Colonic mucosa (tissue), 4 donors: ENCODE data around the gene SST. TPM values are rescaled to one million over a fixed set of nuclear protein-coding genes. Genes with fewer than 3 reads are reported as not detected.
"Not testable (repeated sequence)": the region's sequence is repeated elsewhere in the genome, so short reads cannot be mapped to it uniquely, and the experiment has no call there.

Source experiments
- DNase-seq: peaks from one replicate; pipeline ENCODE4 v3.0.0-alpha.2; 2020
- H3K27ac ChIP-seq: fragments of 200-600 bp; one replicate; pipeline ENCODE4 v1.8.0; 2021
- H3K27me3 ChIP-seq: fragments of 200-600 bp; one replicate; pipeline ENCODE4 v1.8.0; 2021
- H3K36me3 ChIP-seq: fragments of 200-600 bp; one replicate; pipeline ENCODE4 v1.8.0; 2021
- H3K4me1 ChIP-seq: fragments of 200-600 bp; one replicate; pipeline ENCODE4 v1.8.0; 2021; ENCODE audit warnings: mild to moderate bottlenecking
- H3K4me3 ChIP-seq: fragments of 200-600 bp; one replicate; pipeline ENCODE4 v1.8.0; 2021
- H3K9ac ChIP-seq, 2 donors: one replicate each; pipeline ENCODE4 v1.7.0; 2013; ENCODE audit warnings: control low read depth in 2 of 2, low read depth in 2 of 2, low read length in 2 of 2
- H3K9me3 ChIP-seq: fragments of 200-600 bp; one replicate; pipeline ENCODE4 v1.8.0; 2021
- intact Hi-C: fragments of 100-400 bp; cut with DNase I; formaldehyde crosslinking; loops from one replicate; pipeline ENCODE4 v1.14.1; 2022
- total RNA-seq, 2 donors: library from RNA; stranded (reverse); fragmentation: NEBNext Ultra II Directional in 1 of 2; extraction: Animal tissue kit (Norgen Biotek cat#: 25700) in 1 of 2; gene quantifications; one replicate each; pipeline ENCODE4 v1.2.1, GENCODE V29; 2021
- TF ChIP-seq, protein P1 (sequence below): fragments of 200-600 bp; IDR thresholded peaks from one replicate; pipeline ENCODE4 v1.8.0; 2022; ENCODE audit warnings: antibody characterized with exemption, mild to moderate bottlenecking
- donor health status: healthy.
- donor health status: DM: no; HTN: no; CAD: no.
- donor health status: DM: no; HTN: no; CAD: no.

Gene SST
- total RNA-seq, 2 donors from 2014 or later = 31.6 to 78.4 TPM

DNA sequence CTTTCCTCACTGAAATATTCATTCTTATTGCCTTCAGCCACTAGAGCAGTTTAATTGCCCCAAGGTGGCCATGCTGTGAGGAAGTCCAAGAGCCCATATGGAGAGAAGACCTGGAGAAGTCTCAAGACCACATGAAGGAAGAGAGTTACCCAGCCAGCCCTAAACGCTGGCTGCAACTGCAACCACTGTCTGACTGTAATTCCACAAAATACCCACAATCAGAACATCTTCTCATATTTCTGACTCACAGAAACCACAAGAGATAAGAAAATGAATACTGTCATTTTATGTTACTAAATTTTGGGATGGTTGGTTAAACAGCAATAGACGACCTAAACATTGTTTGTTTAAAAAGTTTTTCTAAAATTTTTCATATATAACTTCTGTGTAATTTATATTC lies 14.7 kb upstream of the SST start:
- Histone ChIP-seq H3K9ac (no peak overlapping the region), H3K36me3 (no peaks in the 10 kb centered on the region), H3K9me3 (no peaks in the 10 kb centered on the region), H3K27me3 (no peaks in the 10 kb centered on the region), H3K27ac (no peak overlapping the region), H3K4me1 (no peaks in the 10 kb centered on the region), H3K4me3 (no peak overlapping the region)
- DNase-seq = no peak
- intact Hi-C loops = no loop called here
- TF ChIP-seq, protein P1, sequence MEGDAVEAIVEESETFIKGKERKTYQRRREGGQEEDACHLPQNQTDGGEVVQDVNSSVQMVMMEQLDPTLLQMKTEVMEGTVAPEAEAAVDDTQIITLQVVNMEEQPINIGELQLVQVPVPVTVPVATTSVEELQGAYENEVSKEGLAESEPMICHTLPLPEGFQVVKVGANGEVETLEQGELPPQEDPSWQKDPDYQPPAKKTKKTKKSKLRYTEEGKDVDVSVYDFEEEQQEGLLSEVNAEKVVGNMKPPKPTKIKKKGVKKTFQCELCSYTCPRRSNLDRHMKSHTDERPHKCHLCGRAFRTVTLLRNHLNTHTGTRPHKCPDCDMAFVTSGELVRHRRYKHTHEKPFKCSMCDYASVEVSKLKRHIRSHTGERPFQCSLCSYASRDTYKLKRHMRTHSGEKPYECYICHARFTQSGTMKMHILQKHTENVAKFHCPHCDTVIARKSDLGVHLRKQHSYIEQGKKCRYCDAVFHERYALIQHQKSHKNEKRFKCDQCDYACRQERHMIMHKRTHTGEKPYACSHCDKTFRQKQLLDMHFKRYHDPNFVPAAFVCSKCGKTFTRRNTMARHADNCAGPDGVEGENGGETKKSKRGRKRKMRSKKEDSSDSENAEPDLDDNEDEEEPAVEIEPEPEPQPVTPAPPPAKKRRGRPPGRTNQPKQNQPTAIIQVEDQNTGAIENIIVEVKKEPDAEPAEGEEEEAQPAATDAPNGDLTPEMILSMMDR = no peak

DNA sequence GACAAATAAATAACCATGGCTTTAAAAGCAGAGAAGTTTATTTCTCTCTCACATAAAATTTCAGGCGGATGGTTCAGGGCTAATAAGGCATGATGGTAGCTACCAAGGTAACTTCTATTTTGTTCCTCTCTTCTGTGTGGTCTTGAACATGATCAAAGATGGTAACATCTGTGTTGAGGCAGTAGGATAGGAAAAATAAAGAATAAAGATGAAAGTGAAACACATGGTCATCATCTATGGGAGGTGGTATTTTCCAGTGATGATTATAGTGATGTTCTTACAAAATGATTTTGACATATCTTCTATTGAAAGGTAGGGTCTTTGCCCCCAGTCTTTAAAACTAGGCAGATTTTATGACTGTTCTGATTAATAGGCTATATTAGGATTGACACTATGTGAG lies 14.2 kb upstream of the SST start:
- Histone ChIP-seq H3K4me3 (no peak overlapping the region), H3K27ac (no peak overlapping the region), H3K4me1 (no peaks in the 10 kb centered on the region), H3K27me3 (no peaks in the 10 kb centered on the region), H3K9ac (no peak overlapping the region), H3K9me3 (no peaks in the 10 kb centered on the region), H3K36me3 (no peaks in the 10 kb centered on the region)
- intact Hi-C loops = no loop called here
- TF ChIP-seq, protein P1 = no peak
- no peak for DNase-seq

DNA sequence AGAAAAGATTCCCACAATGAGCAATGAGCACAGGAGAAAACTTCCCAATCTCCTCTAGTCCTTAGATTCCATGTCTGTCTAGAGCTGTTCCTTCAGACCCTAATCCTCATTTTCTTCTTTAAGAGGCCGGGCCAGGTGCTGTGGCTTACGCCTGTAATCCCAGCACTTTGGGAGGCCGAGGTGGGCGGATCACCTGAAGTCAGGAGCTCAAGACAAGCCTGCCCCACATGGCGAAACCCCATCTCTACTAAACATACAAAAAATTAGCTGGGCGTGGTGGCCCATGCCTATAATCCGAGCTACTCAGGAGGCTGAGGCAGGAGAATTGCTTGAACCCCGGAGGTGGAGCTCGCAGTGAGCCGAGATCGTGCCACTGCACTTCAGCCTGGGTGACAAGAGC lies 11.6 kb upstream of the SST start:
- H3K36me3 ChIP-seq, H3K9me3 ChIP-seq, H3K9ac ChIP-seq, H3K4me3 ChIP-seq, H3K4me1 ChIP-seq, H3K27me3 ChIP-seq, H3K27ac ChIP-seq, DNase-seq, intact Hi-C loops: not testable (repeated sequence)

DNA sequence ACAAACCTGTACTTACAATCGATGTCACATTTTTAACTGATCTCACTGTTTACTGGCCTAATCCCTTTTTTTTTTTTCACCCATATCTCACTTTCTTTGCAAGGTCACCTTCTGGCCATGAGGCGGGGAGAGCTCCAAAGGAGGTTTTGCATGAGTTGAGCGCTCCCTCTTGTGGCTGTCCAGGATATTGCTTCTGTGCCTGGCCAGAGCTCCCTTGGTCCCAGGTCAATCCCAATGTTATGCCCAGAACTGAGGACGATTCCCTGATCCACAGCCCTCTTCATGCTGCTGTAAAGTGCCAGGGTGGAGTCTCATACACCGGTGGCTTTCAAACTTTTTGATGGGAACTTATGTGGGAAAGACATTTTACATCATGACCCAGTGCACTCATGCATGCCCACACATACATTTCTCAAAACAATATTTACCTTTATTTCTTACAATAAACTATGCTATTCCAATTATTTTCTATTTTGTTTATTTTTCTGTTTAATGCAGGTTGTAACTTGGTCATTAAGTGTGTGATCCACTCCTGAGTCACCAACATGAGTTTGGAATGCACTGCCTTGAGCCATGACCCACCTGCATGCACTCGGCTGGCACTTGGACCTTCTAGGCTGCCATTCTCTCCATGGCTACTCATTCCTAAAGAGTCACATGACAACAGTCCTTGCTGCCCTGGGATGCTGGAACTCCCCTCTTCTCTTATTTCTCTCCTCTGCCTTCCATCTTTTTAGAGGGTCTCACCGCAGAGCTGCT lies 9.6 kb upstream of the SST start:
- no peak overlapping the region for H3K4me3 ChIP-seq
- TF ChIP-seq, protein P1 = peak; percentile 91
- no peaks in the 10 kb centered on the region for H3K36me3 ChIP-seq
- peak; percentile 78 for DNase-seq
- intact Hi-C loops = loop anchor here (1.0 to 5.0 kb wide), 3 partner anchors 63 to 461 kb away; no protein-coding TSS in a partner anchor
- no peaks in the 10 kb centered on the region for H3K4me1 ChIP-seq
- no peaks in the 10 kb centered on the region for H3K9me3 ChIP-seq
- no peaks in the 10 kb centered on the region for H3K27me3 ChIP-seq
- no peak overlapping the region for H3K9ac ChIP-seq
- H3K27ac ChIP-seq = no peak overlapping the region

DNA sequence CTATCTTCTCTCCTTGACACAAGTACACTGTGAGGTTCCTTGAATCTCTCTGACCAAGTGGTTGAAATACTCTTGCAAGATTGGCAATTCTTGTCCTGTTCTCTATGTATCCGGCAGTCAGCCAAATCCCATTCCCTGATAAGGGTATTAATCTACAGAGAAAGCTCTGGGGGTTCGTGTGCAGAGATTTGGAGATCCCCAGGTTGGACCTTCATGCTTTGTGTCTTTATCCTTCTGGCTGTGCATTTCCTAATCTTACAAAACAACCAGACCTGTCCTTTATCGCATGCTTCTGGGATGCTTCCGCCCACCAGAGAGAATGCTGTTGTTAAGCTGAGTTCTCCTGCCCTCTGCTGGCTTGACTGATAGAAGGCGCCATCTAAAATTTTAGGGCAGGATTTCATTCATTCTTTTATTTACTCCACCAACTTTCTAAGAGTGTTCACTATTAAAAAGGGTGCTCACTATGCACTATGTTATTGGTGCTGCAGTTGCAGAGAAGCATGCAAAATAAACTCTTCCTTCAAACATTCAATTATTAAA lies 8.6 kb upstream of the SST start:
- TF ChIP-seq, protein P1 = peak; percentile 47
- Histone ChIP-seq H3K27ac (no peak overlapping the region), H3K36me3 (no peaks in the 10 kb centered on the region), H3K27me3 (no peaks in the 10 kb centered on the region), H3K9ac (no peak overlapping the region), H3K4me1 (no peaks in the 10 kb centered on the region), H3K4me3 (no peak overlapping the region), H3K9me3 (no peaks in the 10 kb centered on the region)
- intact Hi-C loops = loop anchor here (1.0 to 5.0 kb wide), 3 partner anchors 61 to 460 kb away; no protein-coding TSS in a partner anchor
- peak; percentile 32 for DNase-seq

DNA sequence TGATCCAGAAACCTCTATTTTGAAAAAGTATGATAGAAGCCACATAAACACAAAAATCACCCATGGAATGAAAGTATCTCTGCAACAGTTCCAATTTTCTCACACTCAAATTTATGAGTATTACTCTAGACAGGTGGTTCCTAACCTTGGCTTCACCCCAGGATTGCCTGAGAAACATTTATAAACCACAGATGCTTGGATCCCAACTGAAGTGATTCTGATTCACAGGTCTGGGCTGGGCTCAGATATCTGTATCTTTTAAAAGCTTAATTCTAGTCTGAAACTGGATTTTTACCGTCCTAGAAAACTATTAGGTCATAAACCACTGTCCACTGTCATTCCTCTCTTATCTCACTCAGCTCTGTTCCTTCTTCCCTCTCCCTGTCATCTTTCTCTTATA lies 7.4 kb upstream of the SST start:
- DNase-seq = no peak
- Histone ChIP-seq H3K9ac (no peak overlapping the region), H3K27me3 (no peaks in the 10 kb centered on the region), H3K27ac (no peak overlapping the region), H3K9me3 (no peaks in the 10 kb centered on the region), H3K4me1 (no peaks in the 10 kb centered on the region), H3K36me3 (no peaks in the 10 kb centered on the region), H3K4me3 (no peak overlapping the region)
- intact Hi-C loops = loop anchor here (2.0 to 5.0 kb wide), 2 partner anchors 60 to 459 kb away; no protein-coding TSS in a partner anchor
- TF ChIP-seq, protein P1 = no peak
